AG09319 (cell line): Measurements from ENCODE around the gene PLXNC1.

ENCODE experiments used
- DNase-seq: peaks from one replicate; pipeline ENCODE4 v3.0.0-alpha.2; 2010; ENCODE audit warnings: low read depth; ENCODE audit errors: extremely low read depth
- CTCF ChIP-seq: IDR thresholded peaks from 2 replicates; pipeline ENCODE4 v1.5.1; 2011; ENCODE audit warnings: low read depth, mild to moderate bottlenecking, inconsistent platforms, low read length, moderate library complexity

The PLXNC1 gene

GRCh38 chr12:94149119-94149780, 873 bp downstream of the PLXNC1 start:
- peak; percentile 1; the same call in 1 of the 2 replicates for TF ChIP-seq CTCF
- no peak for DNase-seq

- no peak for DNase-seq
- TF ChIP-seq CTCF = no peak
Observed at GRCh38 chr12:94149781-94150239, 1.4 kb downstream of the PLXNC1 start.

- DNase-seq = no peak
Observed at GRCh38 chr12:94150240-94151121, 2.1 kb downstream of the PLXNC1 start.

GRCh38 chr12:94151582-94151981, 3.2 kb downstream of the PLXNC1 start:
- TF ChIP-seq CTCF = no peak
- no peak for DNase-seq

More at GRCh38 chr12:94150240-94151121, 2.1 kb downstream of the PLXNC1 start:
- TF ChIP-seq CTCF = no peak

GRCh38 chr12:94152292-94153078, 4.1 kb downstream of the PLXNC1 start:
- DNase-seq = no peak

GRCh38 chr12:94157181-94157580, 8.8 kb downstream of the PLXNC1 start:
- TF ChIP-seq CTCF = no peak
- DNase-seq = no peak

More at GRCh38 chr12:94152292-94153078, 4.1 kb downstream of the PLXNC1 start:
- no peak for TF ChIP-seq CTCF
